Hepatocyte (in vitro differentiated cells): ENCODE results near the gene CCL20. TPM values are rescaled to one million over a fixed set of nuclear protein-coding genes. Genes with fewer than 3 reads are reported as not detected.

ENCODE experiments used
- DNase-seq: peaks from one replicate; pipeline ENCODE4 v3.0.0-alpha.2; 2016; ENCODE audit warnings: low spot score
- H2AFZ ChIP-seq: fragments of 200-600 bp; sonication (generic); 2 replicates; pipeline ENCODE4 v1.6.0; 2016; ENCODE audit warnings: antibody characterized with exemption, mild to moderate bottlenecking
- H3K27ac ChIP-seq: fragments of 200-600 bp; sonication (generic); 2 replicates; pipeline ENCODE4 v1.5.1; 2016; ENCODE audit warnings: mild to moderate bottlenecking
- H3K27me3 ChIP-seq: fragments of 200-600 bp; sonication (generic); 2 replicates; pipeline ENCODE4 v1.6.1; 2016
- H3K36me3 ChIP-seq: fragments of 200-600 bp; sonication (generic); replicated peaks from 2 replicates; pipeline ENCODE4 v1.5.1; 2016; ENCODE audit warnings: low read depth; ENCODE audit not compliant: insufficient read depth
- H3K4me1 ChIP-seq: fragments of 200-600 bp; sonication (generic); 2 replicates; pipeline ENCODE4 v1.5.1; 2016; ENCODE audit warnings: mild to moderate bottlenecking, moderate library complexity; ENCODE audit not compliant: insufficient read depth
- H3K4me2 ChIP-seq: fragments of 200-600 bp; sonication (generic); 2 replicates; pipeline ENCODE4 v1.6.0; 2016
- H3K4me3 ChIP-seq: fragments of 200-600 bp; sonication (generic); 2 replicates; pipeline ENCODE4 v1.5.1; 2016; ENCODE audit warnings: mild to moderate bottlenecking
- H3K79me2 ChIP-seq: fragments of 200-600 bp; sonication (generic); 2 replicates; pipeline ENCODE4 v1.6.0; 2017; ENCODE audit warnings: mild to moderate bottlenecking
- H3K9me2 ChIP-seq: fragments of 200-600 bp; sonication (generic); replicated peaks from 2 replicates; pipeline ENCODE4 v1.6.0; 2017; ENCODE audit warnings: mild to moderate bottlenecking; ENCODE audit not compliant: insufficient read depth
- H3K9me3 ChIP-seq: fragments of 200-600 bp; sonication (generic); 2 replicates; pipeline ENCODE4 v1.5.1; 2016; ENCODE audit warnings: low read depth, mild to moderate bottlenecking
- H4K20me1 ChIP-seq: fragments of 200-600 bp; sonication (generic); 2 replicates; pipeline ENCODE4 v1.6.0; 2016; ENCODE audit warnings: mild to moderate bottlenecking; ENCODE audit not compliant: insufficient read depth, poor library complexity, severe bottlenecking
- EZH2 ChIP-seq: fragments of 200-600 bp; sonication (generic); IDR thresholded peaks from 2 replicates; pipeline ENCODE4 v1.6.1; 2016; ENCODE audit warnings: antibody characterized with exemption, mild to moderate bottlenecking, borderline replicate concordance
- EZH2phosphoT487 ChIP-seq: fragments of 200-600 bp; sonication (generic); IDR thresholded peaks from one replicate; pipeline ENCODE4 v1.6.1; 2018; ENCODE audit warnings: antibody characterized with exemption, mild to moderate bottlenecking, low read depth, moderate library complexity; ENCODE audit not compliant: unreplicated experiment, severe bottlenecking
- WGBS: methylation state at CpG from one replicate; pipeline ENCODE4 v1.1.6; 2016; ENCODE audit warnings: low lambda C conversion rate; ENCODE audit errors: missing lambda C conversion rate; 5-methylcytosine and 5-hydroxymethylcytosine counted together
- polyA plus RNA-seq: library from polyadenylated mRNA; unstranded; fragments of >200 nt; fragmentation: Nextera tagmentation; extraction: Ambion mirVana; gene quantifications from 2 replicates; pipeline ENCODE4 v1.2.1, GENCODE V29; 2016
- total RNA-seq: library from RNA; depleted of rRNA; stranded (reverse); fragments of >200 nt; gene quantifications from 2 replicates; pipeline ENCODE4 v1.2.3, GENCODE V29; 2014
- TF ChIP-seq, protein P1 (sequence below): fragments of 200-600 bp; sonication (generic); IDR thresholded peaks from 2 replicates; pipeline ENCODE4 v1.5.1; 2016; ENCODE audit warnings: antibody characterized with exemption, mild to moderate bottlenecking; ENCODE audit not compliant: poor library complexity

CCL20 gene
- total and polyA plus RNA-seq, 2 experiments from 2014 or later: 80.0 to 112 TPM

DNA sequence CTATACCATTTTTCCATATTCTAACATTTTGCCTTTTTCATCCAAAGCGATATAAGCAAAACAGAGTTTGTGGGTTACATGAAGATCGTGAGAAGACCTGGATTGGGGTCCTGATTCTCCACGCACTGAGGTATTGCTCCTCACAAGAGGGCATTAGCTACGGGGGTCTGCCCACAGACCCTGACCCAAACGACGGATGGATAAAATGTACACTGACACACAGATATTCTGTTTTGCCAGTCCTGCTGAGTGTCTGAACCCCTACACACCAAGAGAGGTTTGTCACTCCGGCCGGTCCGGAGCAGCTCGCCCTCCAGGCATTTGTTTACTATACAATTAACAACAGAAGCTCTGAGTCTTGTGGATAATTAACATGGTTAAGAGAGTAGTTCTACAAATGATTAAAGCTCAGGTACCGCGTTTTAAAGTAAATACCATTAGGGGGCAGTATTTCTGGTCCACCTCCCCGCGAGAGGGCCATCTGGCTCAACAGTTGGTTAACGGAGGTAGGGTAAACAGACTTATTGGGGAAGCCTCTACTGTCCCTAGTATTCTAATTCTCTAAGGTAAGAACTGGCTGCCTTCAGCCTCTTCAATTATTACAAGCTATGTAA is 39.5 kb upstream of the CCL20 start:
- no peak overlapping the region for H3K27ac ChIP-seq
- no peak for TF ChIP-seq EZH2phosphoT487
- TF ChIP-seq, protein P1, sequence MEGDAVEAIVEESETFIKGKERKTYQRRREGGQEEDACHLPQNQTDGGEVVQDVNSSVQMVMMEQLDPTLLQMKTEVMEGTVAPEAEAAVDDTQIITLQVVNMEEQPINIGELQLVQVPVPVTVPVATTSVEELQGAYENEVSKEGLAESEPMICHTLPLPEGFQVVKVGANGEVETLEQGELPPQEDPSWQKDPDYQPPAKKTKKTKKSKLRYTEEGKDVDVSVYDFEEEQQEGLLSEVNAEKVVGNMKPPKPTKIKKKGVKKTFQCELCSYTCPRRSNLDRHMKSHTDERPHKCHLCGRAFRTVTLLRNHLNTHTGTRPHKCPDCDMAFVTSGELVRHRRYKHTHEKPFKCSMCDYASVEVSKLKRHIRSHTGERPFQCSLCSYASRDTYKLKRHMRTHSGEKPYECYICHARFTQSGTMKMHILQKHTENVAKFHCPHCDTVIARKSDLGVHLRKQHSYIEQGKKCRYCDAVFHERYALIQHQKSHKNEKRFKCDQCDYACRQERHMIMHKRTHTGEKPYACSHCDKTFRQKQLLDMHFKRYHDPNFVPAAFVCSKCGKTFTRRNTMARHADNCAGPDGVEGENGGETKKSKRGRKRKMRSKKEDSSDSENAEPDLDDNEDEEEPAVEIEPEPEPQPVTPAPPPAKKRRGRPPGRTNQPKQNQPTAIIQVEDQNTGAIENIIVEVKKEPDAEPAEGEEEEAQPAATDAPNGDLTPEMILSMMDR: peak; percentile 31
- H3K27me3 ChIP-seq: no peaks in the 10 kb centered on the region
- WGBS: 48% methylated on average over 15 of the region's 15 CpGs
- H3K9me3 ChIP-seq: no peaks in the 10 kb centered on the region
- no peaks in the 10 kb centered on the region for H4K20me1 ChIP-seq
- no peak overlapping the region for H3K4me3 ChIP-seq
- H3K36me3 ChIP-seq: no peaks in the 10 kb centered on the region
- H2AFZ ChIP-seq: no peak overlapping the region
- H3K9me2 ChIP-seq: no peaks in the 10 kb centered on the region
- H3K4me2 ChIP-seq: no peak overlapping the region
- H3K4me1 ChIP-seq: no peaks in the 10 kb centered on the region
- no peaks in the 10 kb centered on the region for H3K79me2 ChIP-seq
- DNase-seq: peak; percentile 37

DNA sequence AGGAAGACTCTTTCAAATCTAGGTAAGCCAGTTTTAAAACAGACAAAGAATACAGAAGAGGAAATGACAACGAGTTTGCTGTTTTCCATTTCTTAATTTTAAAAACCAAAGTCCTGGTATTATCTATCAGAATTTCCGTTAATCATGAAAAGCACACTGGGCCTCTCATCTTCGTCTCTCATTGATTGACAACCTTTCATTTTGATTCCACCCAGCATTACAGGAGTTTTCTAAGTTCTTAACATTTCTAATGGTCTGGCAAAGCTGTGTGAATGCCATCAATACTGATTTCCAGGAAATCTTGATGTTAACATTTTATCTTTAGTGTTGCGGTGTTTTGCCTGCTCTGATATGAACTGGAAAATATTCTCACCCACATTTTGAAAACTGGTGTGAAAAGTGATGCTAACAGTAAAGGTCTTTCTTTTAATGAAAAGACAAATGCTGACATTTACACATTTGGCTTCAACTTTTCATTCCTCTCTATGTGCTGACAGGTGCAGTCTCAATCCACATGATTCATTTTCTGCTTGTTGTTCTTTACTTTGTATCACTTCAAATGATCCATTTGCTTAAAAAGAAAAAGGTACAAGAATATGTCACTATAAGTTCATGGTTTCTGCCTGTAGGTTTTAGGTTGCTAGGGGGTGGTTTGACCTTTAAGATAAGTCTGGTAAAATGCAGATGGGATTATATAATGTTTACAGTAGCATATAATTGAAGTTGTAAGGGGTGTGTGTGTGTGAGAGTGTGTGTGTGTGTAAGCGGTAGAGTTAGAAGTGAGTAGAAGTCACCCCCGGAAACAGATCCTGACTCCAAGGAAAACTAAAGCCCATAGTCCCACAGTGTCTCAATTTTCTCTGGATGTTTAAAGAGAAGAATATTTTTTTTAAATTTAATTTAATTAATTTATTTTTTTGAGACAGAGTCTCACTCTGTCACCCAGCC is 38.5 kb upstream of the CCL20 start:
- 72% methylated on average over 6 of the region's 6 CpGs for WGBS
- no peak for DNase-seq
- H3K4me2 ChIP-seq: no peak overlapping the region
- H3K4me3 ChIP-seq: no peak overlapping the region
- H3K27ac ChIP-seq: no peak overlapping the region
- H3K9me2 ChIP-seq: no peaks in the 10 kb centered on the region
- H3K79me2 ChIP-seq: no peaks in the 10 kb centered on the region
- no peaks in the 10 kb centered on the region for H3K9me3 ChIP-seq
- TF ChIP-seq, protein P1: no peak
- TF ChIP-seq EZH2 (no peak), EZH2phosphoT487 (no peak)
- no peaks in the 10 kb centered on the region for H3K36me3 ChIP-seq
- H4K20me1 ChIP-seq: no peaks in the 10 kb centered on the region
- H2AFZ ChIP-seq: no peak overlapping the region
- H3K4me1 ChIP-seq: no peaks in the 10 kb centered on the region
- no peaks in the 10 kb centered on the region for H3K27me3 ChIP-seq

DNA sequence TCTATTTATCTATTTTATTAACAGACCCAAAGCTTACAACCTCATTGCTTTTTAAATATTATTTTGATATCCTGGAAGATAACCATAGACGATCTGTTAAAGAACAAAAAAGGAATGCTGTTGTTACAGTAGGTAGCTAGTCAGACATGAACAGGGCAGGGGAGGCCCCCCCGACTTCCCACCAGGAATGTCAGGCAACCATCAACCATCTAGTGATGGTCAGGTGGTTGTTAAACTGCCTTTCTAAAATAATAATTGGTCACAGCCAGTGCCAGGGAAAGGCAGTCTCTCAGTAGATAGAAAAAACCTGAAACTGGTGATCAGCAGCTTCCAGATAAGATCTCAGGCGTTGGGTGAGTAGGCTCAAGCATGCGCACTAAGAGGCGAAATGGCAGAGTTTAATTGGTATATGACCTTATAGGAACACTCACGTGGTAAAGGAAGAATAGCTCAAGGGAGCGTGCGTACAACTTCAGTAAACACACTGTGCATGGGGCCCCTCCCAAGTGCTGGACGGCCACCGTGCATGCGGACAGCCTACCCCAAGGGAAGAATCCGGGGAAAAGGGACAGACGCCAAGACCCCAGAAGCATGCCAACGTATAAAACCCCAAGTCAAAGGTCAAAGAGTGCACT is 32.5 kb upstream of the CCL20 start:
- H3K27me3 ChIP-seq: no peaks in the 10 kb centered on the region
- TF ChIP-seq EZH2 (no peak), EZH2phosphoT487 (no peak)
- TF ChIP-seq, protein P1: no peak
- H3K79me2 ChIP-seq: no peaks in the 10 kb centered on the region
- no peak overlapping the region for H3K27ac ChIP-seq
- H2AFZ ChIP-seq: no peak overlapping the region
- no peaks in the 10 kb centered on the region for H3K36me3 ChIP-seq
- WGBS: 63% methylated on average over 14 of the region's 14 CpGs
- peak; percentile 47 for DNase-seq
- no peaks in the 10 kb centered on the region for H3K9me3 ChIP-seq
- no peaks in the 10 kb centered on the region for H4K20me1 ChIP-seq
- no peaks in the 10 kb centered on the region for H3K9me2 ChIP-seq
- H3K4me1 ChIP-seq: no peaks in the 10 kb centered on the region
- no peak overlapping the region for H3K4me2 ChIP-seq
- no peak overlapping the region for H3K4me3 ChIP-seq
